Panc1 (cell line): ENCODE data around the gene AUP1. TPM values are rescaled to one million over a fixed set of nuclear protein-coding genes. Genes with fewer than 3 reads are reported as not detected.

Source experiments
- ATAC-seq: fragments of 200-7000 bp; cut with Tn5 transposase; 2 replicates; pipeline ENCODE4 v1.9.1; 2020; ENCODE audit warnings: mild to moderate bottlenecking, moderate library complexity
- BruUV-seq: library from RNA; stranded (reverse); fragments of 400-500 nt; replicated peaks from 2 replicates; lab custom pipeline; 2021; lab: Mats Ljungman, UMichigan
- CTCF ChIA-PET: fragments of 300-600 bp; sonication (Branson Sonifier 250); formaldehyde crosslinking; loops from one replicate; lab custom pipeline; 2022; ENCODE audit warnings: antibody characterized with exemption; lab: Charles Lee
- POLR2A ChIA-PET: fragments of 300-600 bp; sonication (Branson Sonifier 250); formaldehyde crosslinking; loops from one replicate; lab custom pipeline; 2022; ENCODE audit warnings: antibody characterized with exemption; lab: Charles Lee
- DNase-seq: peaks from one replicate; pipeline ENCODE4 v3.0.0-alpha.2; 2010; ENCODE audit warnings: low read depth, low spot score
- H3K27ac ChIP-seq: 2 replicates; pipeline ENCODE4 v1.5.1; 2011; ENCODE audit warnings: mild to moderate bottlenecking, low read length, inconsistent platforms
- H3K27me3 ChIP-seq: fragments of 200-500 bp; sonication (Bioruptor generic); 2 replicates; pipeline ENCODE4 v1.6.0; 2014; ENCODE audit warnings: low read length, inconsistent platforms; ENCODE audit not compliant: control insufficient read depth, insufficient read depth
- H3K36me3 ChIP-seq: fragments of 200-500 bp; sonication (Bioruptor generic); 2 replicates; pipeline ENCODE4 v1.5.1; 2014; ENCODE audit warnings: inconsistent platforms, mild to moderate bottlenecking, low read length, moderate library complexity; ENCODE audit not compliant: control insufficient read depth, insufficient read depth
- H3K4me1 ChIP-seq: 2 replicates; pipeline ENCODE4 v1.5.1; 2011; ENCODE audit warnings: inconsistent platforms, mild to moderate bottlenecking, low read length, moderate library complexity; ENCODE audit not compliant: control insufficient read depth, insufficient read depth
- H3K4me3 ChIP-seq, 2 experiments: 2 replicates each; pipeline ENCODE4 v1.5.1; 2011 to 2012; ENCODE audit warnings: low read depth in 2 of 2, low read length in 2 of 2, mild to moderate bottlenecking in 2 of 2, inconsistent platforms in 1 of 2, moderate library complexity in 1 of 2
- H3K9me3 ChIP-seq: fragments of 200-500 bp; sonication (Bioruptor generic); 2 replicates; pipeline ENCODE4 v1.5.1; 2014; ENCODE audit warnings: low read depth, mild to moderate bottlenecking, inconsistent platforms, low read length, moderate library complexity; ENCODE audit not compliant: control insufficient read depth, insufficient read depth
- POLR2AphosphoS5 ChIP-seq: IDR thresholded peaks from 2 replicates; pipeline ENCODE4 v1.6.1; 2012; ENCODE audit warnings: mild to moderate bottlenecking, low read depth, low read length, moderate library complexity
- SIN3A ChIP-seq: IDR thresholded peaks from 2 replicates; pipeline ENCODE4 v1.6.1; 2012; ENCODE audit warnings: low read depth, mild to moderate bottlenecking, low read length, moderate library complexity, borderline replicate concordance; ENCODE audit not compliant: insufficient read depth
- TCF7L2 ChIP-seq: IDR thresholded peaks from 2 replicates; pipeline ENCODE4 v1.6.1; 2011; ENCODE audit warnings: mild to moderate bottlenecking, low read depth, low read length, inconsistent platforms
- in situ Hi-C: cut with HindIII; loops from 2 replicates; pipeline ENCODE4 v1.10.0; 2016; ENCODE audit warnings: low sequenced_read_pairs, low pct_unique_long_range_greater_than_20kb
- intact Hi-C: fragments of 100-400 bp; cut with micrococcal nuclease; formaldehyde crosslinking; loops from one replicate; pipeline ENCODE4 v1.10.0; 2022; ENCODE audit not compliant: unreplicated experiment
- total RNA-seq: library from RNA; stranded (reverse); gene quantifications from one replicate; pipeline ENCODE4 v1.2.1, GENCODE V29; 2021; ENCODE audit not compliant: unreplicated experiment
- TF ChIP-seq, protein P1 (sequence below): fragments of 450-650 bp; IDR thresholded peaks from 2 replicates; pipeline ENCODE4 v1.5.1; 2017; ENCODE audit warnings: mild to moderate bottlenecking
- TF ChIP-seq, protein P2 (sequence below), 2 experiments: IDR thresholded peaks; 2 replicates each; pipeline ENCODE4 v1.6.1; 2011 to 2012; ENCODE audit warnings: low read depth in 2 of 2, control low read depth in 1 of 2, low read length in 1 of 2, mild to moderate bottlenecking in 1 of 2, moderate library complexity in 1 of 2; ENCODE audit not compliant: insufficient read depth in 1 of 2

AUP1 gene
- total RNA-seq, 1 experiment from 2014 or later, result 142 TPM

DNA sequence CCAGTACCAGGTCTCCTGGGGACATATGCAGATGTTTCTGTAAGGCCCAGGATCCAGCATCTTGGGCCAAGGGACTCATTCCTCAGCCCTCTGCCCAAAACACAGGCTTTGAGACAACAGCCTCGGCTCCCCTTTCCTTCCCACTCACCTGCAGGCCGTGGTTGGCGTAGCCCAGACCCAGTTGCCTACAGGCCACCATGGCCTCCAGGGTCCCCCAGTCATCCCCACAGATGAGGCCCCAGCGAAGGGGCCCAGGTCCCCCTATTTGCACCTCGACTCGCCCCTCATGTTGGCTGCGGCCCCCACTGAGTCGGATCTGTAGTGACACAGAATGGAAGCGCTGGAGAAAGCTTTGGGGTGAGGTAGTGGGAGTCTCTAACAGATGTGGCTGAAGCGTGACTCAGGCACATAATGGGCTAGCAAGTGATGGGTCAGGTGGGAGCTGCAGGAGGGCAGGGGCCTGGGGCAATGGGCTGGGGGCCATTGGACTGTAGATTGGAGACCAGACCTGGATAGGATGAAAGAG is 6.0 kb upstream of the AUP1 start:
- no TSS peak for BruUV-seq
- ChIA-PET POLR2A (no interaction called here), CTCF (no interaction called here)
- ATAC-seq, result no peak
- TF ChIP-seq SIN3A (no peak), TCF7L2 (no peak), POLR2AphosphoS5 (no peak)
- TF ChIP-seq, protein P1, sequence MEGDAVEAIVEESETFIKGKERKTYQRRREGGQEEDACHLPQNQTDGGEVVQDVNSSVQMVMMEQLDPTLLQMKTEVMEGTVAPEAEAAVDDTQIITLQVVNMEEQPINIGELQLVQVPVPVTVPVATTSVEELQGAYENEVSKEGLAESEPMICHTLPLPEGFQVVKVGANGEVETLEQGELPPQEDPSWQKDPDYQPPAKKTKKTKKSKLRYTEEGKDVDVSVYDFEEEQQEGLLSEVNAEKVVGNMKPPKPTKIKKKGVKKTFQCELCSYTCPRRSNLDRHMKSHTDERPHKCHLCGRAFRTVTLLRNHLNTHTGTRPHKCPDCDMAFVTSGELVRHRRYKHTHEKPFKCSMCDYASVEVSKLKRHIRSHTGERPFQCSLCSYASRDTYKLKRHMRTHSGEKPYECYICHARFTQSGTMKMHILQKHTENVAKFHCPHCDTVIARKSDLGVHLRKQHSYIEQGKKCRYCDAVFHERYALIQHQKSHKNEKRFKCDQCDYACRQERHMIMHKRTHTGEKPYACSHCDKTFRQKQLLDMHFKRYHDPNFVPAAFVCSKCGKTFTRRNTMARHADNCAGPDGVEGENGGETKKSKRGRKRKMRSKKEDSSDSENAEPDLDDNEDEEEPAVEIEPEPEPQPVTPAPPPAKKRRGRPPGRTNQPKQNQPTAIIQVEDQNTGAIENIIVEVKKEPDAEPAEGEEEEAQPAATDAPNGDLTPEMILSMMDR, result no peak
- TF ChIP-seq, protein P2, sequence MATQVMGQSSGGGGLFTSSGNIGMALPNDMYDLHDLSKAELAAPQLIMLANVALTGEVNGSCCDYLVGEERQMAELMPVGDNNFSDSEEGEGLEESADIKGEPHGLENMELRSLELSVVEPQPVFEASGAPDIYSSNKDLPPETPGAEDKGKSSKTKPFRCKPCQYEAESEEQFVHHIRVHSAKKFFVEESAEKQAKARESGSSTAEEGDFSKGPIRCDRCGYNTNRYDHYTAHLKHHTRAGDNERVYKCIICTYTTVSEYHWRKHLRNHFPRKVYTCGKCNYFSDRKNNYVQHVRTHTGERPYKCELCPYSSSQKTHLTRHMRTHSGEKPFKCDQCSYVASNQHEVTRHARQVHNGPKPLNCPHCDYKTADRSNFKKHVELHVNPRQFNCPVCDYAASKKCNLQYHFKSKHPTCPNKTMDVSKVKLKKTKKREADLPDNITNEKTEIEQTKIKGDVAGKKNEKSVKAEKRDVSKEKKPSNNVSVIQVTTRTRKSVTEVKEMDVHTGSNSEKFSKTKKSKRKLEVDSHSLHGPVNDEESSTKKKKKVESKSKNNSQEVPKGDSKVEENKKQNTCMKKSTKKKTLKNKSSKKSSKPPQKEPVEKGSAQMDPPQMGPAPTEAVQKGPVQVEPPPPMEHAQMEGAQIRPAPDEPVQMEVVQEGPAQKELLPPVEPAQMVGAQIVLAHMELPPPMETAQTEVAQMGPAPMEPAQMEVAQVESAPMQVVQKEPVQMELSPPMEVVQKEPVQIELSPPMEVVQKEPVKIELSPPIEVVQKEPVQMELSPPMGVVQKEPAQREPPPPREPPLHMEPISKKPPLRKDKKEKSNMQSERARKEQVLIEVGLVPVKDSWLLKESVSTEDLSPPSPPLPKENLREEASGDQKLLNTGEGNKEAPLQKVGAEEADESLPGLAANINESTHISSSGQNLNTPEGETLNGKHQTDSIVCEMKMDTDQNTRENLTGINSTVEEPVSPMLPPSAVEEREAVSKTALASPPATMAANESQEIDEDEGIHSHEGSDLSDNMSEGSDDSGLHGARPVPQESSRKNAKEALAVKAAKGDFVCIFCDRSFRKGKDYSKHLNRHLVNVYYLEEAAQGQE (IDR thresholded peaks at IDR 0.05; ENCODE audit: insufficient read depth in 1 of 2, low read depth in 2 of 2, low read length in 1 of 2), result no peak
- no peaks in the 10 kb centered on the region; the same call in 1 of the 2 replicates for H3K27me3 ChIP-seq
- no peaks in the 10 kb centered on the region for H3K4me1 ChIP-seq
- no peaks in the 10 kb centered on the region; the same call in 1 of the 2 replicates for H3K36me3 ChIP-seq
- H3K27ac ChIP-seq, result no peak overlapping the region
- in situ Hi-C loops (no loop called here), intact Hi-C loops (no loop called here)
- no peak for DNase-seq
- H3K4me3 ChIP-seq, result no peak overlapping the region
- no peaks in the 10 kb centered on the region for H3K9me3 ChIP-seq

DNA sequence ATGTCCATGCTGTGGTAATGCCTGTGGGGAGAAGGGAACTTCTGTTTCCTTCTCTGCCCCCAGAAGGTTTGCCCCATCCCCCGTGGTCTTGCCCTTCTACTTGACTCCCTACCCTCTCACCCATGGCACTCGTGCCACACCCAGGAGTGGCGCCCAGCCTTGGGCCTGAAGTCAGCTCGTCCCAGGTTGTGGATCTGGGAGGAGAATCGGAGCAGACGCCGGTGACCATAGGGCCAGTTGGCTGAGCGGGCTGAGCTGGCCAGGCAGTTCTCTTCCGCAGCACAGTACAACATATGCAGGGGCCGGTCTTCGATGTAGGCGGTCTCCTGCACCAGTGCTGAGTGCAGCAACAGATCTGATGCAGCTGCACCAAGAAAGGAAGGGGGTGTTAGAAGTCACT is 4.9 kb upstream of the AUP1 start:
- DNase-seq (no peak), ATAC-seq (no peak)
- no TSS peak for BruUV-seq
- Histone ChIP-seq H3K27ac (no peak overlapping the region), H3K4me1 (no peaks in the 10 kb centered on the region), H3K36me3 (no peaks in the 10 kb centered on the region; the same call in none of the 2 replicates), H3K9me3 (no peaks in the 10 kb centered on the region), H3K4me3 (no peak overlapping the region), H3K27me3 (no peaks in the 10 kb centered on the region; the same call in 1 of the 2 replicates)
- intact Hi-C loops (no loop called here), in situ Hi-C loops (no loop called here)
- ChIA-PET POLR2A (no interaction called here), CTCF (no interaction called here)
- TF ChIP-seq POLR2AphosphoS5, result no peak
- TF ChIP-seq, protein P1, result no peak
- TF ChIP-seq, protein P2 (IDR thresholded peaks at IDR 0.05; ENCODE audit: insufficient read depth in 1 of 2, low read depth in 2 of 2, low read length in 1 of 2), result no peak
- TF ChIP-seq TCF7L2, result no peak
- TF ChIP-seq SIN3A, result no peak
